ENCODE results near the gene LPP. TPM values are rescaled to one million over a fixed set of nuclear protein-coding genes. Genes with fewer than 3 reads are reported as not detected.

Gene LPP
- total and polyA plus RNA-seq, 8 donors, result 8.0 to 885 (median 305) TPM

DNA sequence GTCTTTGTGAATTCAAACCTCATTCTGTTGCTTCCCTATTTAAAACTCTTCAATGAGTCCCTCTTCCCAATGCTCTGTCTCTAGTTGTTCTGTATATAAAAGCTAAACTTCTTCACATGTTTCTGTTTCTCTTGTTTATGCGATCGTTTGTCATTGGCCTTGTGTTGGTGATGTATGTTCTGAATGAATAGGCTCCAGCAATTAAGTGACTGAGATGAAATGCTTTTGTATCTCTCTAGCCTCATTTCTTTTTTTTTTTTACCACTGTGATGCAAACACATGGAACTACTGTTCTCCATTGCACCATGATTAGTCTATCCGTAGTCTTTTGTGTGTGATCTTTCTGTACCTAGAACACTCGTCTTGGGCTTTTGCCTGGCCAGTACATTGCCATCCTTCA lies 637.4 kb downstream of the LPP start:
- Histone ChIP-seq H3K9me3 (no peaks in the 10 kb centered on the region), H3K27me3 (no peaks in the 10 kb centered on the region), H3K4me3 (no peak overlapping the region), H3K36me3 (peaks cover 0 to 5% (median 2%) of the 10 kb centered on the region in 4 donors), H3K4me1 (peaks cover 0 to 33% (median 13%) of the 10 kb centered on the region in 4 donors), H3K27ac (no peak overlapping the region)
- 87 to 94% (median 90%) methylated on average over 4 of the region's 4 CpGs for WGBS, 5 donors
- no peak for DNase-seq
- intact Hi-C loops (cut with DNase I; ENCODE audit: low total_unique reads), result no loop called here
- TF ChIP-seq, protein P1, sequence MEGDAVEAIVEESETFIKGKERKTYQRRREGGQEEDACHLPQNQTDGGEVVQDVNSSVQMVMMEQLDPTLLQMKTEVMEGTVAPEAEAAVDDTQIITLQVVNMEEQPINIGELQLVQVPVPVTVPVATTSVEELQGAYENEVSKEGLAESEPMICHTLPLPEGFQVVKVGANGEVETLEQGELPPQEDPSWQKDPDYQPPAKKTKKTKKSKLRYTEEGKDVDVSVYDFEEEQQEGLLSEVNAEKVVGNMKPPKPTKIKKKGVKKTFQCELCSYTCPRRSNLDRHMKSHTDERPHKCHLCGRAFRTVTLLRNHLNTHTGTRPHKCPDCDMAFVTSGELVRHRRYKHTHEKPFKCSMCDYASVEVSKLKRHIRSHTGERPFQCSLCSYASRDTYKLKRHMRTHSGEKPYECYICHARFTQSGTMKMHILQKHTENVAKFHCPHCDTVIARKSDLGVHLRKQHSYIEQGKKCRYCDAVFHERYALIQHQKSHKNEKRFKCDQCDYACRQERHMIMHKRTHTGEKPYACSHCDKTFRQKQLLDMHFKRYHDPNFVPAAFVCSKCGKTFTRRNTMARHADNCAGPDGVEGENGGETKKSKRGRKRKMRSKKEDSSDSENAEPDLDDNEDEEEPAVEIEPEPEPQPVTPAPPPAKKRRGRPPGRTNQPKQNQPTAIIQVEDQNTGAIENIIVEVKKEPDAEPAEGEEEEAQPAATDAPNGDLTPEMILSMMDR (IDR thresholded peaks at IDR 0.05), result no peak
- TF ChIP-seq POLR2AphosphoS5 (IDR thresholded peaks at IDR 0.05) (no peak), EP300 (IDR thresholded peaks at IDR 0.05) (no peak)

DNA sequence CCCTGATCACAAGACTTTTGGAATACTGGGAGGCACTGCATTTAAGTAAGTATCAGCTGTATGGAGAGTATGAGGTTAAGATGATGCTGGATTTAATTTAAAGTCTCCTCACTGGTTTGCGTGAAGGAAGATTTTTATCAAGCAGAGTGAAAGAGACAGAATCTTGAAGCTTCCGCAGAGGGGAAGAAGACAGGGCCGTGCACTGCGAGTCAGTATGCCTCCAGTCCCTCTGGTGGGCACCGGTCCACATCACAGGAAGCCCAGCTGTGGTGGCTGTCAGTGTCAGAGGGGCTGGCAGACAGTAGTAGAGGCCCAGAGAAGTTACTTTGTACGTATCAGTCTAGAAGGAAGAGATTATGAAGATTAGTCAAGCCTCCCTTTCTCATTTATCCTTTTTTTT lies 638.8 kb downstream of the LPP start:
- H3K27me3 ChIP-seq, result no peaks in the 10 kb centered on the region
- H3K4me3 ChIP-seq, result no peak overlapping the region
- peaks cover 0 to 5% (median 2%) of the 10 kb centered on the region in 4 donors for H3K36me3 ChIP-seq
- intact Hi-C loops (cut with DNase I; ENCODE audit: low total_unique reads), result no loop called here
- no peak for TF ChIP-seq POLR2AphosphoS5 (IDR thresholded peaks at IDR 0.05)
- TF ChIP-seq EP300 (IDR thresholded peaks at IDR 0.05), result no peak
- TF ChIP-seq, protein P1 (IDR thresholded peaks at IDR 0.05), result no peak
- peak overlapping the region in 1 of 5 donors; percentile 54 for H3K27ac ChIP-seq
- WGBS, 5 donors, result 63 to 84% (median 76%) methylated on average over 6 of the region's 6 CpGs
- H3K9me3 ChIP-seq, result no peaks in the 10 kb centered on the region
- peak in 1 of 2 donors; percentile 56 for DNase-seq
- H3K4me1 ChIP-seq, result peaks cover 0 to 36% (median 20%) of the 10 kb centered on the region in 4 donors

DNA sequence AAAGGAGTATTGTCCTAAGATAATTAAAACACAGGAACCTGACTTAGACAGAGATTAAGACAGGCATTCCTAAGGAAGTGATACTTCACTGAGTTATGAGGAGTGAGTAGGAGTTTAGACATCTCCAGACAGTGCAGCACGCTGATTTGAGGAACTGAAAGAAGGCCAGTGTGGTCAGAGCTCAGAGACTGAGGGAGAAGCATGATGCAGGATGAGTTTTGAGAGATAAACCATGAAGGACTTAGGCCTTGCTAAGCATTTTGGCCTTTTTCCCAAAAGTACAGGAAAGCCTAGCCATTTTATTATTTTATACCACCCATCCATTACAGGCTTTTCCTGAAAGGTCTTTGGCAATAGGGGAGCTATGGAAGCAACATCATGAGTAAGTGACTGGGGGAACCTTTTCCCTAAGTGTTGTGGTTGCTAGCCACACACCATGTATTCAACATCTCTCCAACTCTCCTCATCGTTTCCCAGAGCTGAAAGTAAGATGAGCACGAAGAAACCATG lies 642.2 kb downstream of the LPP start:
- peak overlapping the region in 4 of 5 donors; percentile 9 to 63 (median 20) for H3K27ac ChIP-seq
- WGBS, 5 donors, result 57 to 78% (median 68%) methylated on average over 3 of the region's 3 CpGs
- DNase-seq, result peak in 1 of 2 donors; percentile 34

DNA sequence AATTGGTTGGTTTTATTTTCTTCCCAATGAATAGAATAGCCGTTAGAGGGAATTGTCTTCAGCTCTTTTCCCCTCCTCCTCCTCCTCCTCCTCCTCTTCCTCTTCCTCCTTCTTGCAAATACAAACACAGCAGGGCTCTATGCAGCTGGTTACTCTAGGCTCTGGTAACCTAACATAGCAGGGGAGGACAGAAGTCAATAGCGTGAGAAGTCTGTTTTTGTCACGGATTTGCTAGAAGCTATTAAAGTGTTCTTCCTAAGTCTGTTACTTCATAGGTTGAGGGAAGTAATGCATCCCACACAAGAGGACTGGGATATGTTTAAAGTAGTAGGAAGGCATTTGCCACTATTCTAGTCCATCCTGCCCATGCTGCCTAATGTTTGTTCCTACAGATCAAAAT lies 643.1 kb downstream of the LPP start:
- H3K36me3 ChIP-seq, result peaks cover 0 to 5% (median 2%) of the 10 kb centered on the region in 4 donors
- no peaks in the 10 kb centered on the region for H3K27me3 ChIP-seq
- TF ChIP-seq, protein P1 (IDR thresholded peaks at IDR 0.05), result no peak
- TF ChIP-seq EP300 (IDR thresholded peaks at IDR 0.05) (no peak), POLR2A (IDR thresholded peaks at IDR 0.05) (no peak), POLR2AphosphoS5 (IDR thresholded peaks at IDR 0.05) (no peak)
- WGBS, 5 donors, result 52 to 77% (median 55%) methylated on average over 3 of the region's 3 CpGs
- peak overlapping the region in 4 of 5 donors; percentile 9 to 63 (median 14) for H3K27ac ChIP-seq
- no peak for DNase-seq
- H3K4me1 ChIP-seq, result peaks cover 0 to 41% (median 26%) of the 10 kb centered on the region in 4 donors
- H3K9me3 ChIP-seq, result no peaks in the 10 kb centered on the region
- intact Hi-C loops (cut with DNase I; ENCODE audit: low total_unique reads), result no loop called here
- no peak overlapping the region for H3K4me3 ChIP-seq

More for the DNA sequence above, 642.2 kb downstream of the LPP start:
- Histone ChIP-seq H3K27me3 (no peaks in the 10 kb centered on the region), H3K4me3 (no peak overlapping the region), H3K36me3 (peaks cover 0 to 5% (median 2%) of the 10 kb centered on the region in 4 donors), H3K9me3 (no peaks in the 10 kb centered on the region), H3K4me1 (peaks cover 0 to 42% (median 28%) of the 10 kb centered on the region in 4 donors)
- peak in 1 of 3 donors; percentile 33 for TF ChIP-seq POLR2AphosphoS5 (IDR thresholded peaks at IDR 0.05)
- TF ChIP-seq, protein P1 (IDR thresholded peaks at IDR 0.05), result no peak
- intact Hi-C loops (cut with DNase I; ENCODE audit: low total_unique reads), result no loop called here

Data from stomach (tissue), 9 donors.